Posterior vena cava (tissue), 2 donors: ENCODE measurements around the gene KRT12. TPM values are rescaled to one million over a fixed set of nuclear protein-coding genes. Genes with fewer than 3 reads are reported as not detected.
A peak's percentile ranks its signal among the peaks of the same experiment; 100 is the strongest.

Source experiments
- DNase-seq: peaks from one replicate; pipeline ENCODE4 v3.0.0-alpha.2; 2020; ENCODE audit warnings: low spot score
- intact Hi-C, 2 donors: fragments of 100-400 bp; cut with DNase I; formaldehyde crosslinking; loops; one replicate each; pipeline versions ENCODE4 v1.14.1 to v1.14.2; 2022 to 2023
- long read RNA-seq, 2 donors: library from polyadenylated mRNA; unstranded; transcript quantifications; one replicate each; pipeline ENCODE4 v2.0.0, GENCODE V29; 2020 to 2021
- total RNA-seq, 2 donors: library from RNA; stranded (reverse); fragmentation: NEBNext Ultra II Directional; extraction: Animal tissue kit (Norgen Biotek cat#: 25700); gene quantifications; one replicate each; pipeline ENCODE4 v1.2.1, GENCODE V29; 2021
- donor health status: DM: yes; HTN: yes; CAD: no.
- donor health status: DM: yes; HTN: yes; CAD: no.

KRT12 gene
- total RNA-seq = not detected
- long read RNA-seq, donor 1 = 0 reads
- long read RNA-seq, donor 2 = 0 reads

DNA sequence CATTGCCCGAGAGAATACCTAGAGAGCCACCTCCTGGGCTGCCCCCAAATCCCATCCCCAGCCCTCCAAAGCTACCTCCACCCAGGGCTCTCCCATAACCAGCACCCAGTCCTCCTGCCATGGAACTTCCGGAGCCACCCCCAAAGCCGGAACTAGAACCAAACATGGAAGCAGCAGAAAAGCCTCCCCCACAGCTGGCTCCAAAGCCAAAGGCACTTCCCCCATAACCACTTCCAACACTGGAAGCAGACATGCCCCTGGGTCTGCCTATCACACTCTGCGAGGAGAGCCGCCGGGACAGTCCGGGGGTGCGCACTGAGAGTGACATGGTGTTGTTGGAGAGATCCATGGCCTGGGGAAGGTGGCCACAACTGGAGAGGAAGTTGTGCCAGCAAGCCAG lies at the start of gene KRT12:
TSS of gene KRT12 (minus strand) at position 386 of the 400 bp plus-strand sequence. CDS start at position 349, 37 bp downstream.
- no peak for DNase-seq
- intact Hi-C loops = no loop called here

DNA sequence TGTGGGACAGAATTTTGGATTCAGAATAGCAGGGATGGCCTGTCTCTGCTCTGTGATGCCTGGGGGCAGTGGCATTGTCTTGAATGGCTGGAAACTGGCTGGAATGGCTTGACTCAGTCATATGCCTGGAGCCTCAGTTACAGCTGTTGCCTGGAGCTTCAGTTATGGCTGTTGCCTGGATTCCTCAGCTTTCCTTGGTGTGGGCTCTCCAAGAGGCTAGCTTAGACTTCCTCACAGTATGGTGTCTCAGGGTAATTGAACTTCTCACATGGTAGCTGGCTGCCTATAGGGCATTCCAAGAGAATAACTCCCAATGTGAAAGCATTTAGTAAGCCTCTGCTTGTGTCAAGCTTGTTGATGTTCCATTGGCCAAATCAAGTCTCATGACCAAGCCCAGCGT lies 49.3 kb upstream of the KRT12 start:
- intact Hi-C loops = no loop called here
- no peak for DNase-seq

DNA sequence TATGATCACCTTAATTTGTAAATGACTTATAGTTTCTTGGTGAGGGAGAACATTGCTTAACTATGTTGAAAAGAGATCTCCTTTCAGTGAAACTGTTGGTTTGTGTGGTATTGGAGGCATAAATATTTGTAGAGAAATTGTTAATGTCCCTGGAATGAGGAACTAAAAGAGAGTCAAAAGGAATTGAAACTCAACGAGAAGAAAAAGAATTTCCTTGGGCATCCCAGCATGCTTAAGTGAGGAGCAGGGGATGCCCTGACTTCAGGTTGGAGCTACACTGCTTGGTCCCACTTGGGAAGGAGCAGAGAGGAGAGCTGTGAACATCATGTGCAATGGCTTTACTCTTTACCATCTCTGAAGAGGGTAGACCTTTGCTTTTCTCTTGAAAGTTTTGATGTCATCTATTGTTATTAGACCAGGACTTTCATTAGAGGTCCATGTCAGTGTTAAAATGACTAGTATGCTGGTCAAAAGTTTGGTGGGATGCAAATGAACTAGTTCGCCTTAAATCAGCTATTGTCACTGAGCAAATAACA lies 48.8 kb upstream of the KRT12 start:
- intact Hi-C loops = no loop called here
- no peak for DNase-seq

DNA sequence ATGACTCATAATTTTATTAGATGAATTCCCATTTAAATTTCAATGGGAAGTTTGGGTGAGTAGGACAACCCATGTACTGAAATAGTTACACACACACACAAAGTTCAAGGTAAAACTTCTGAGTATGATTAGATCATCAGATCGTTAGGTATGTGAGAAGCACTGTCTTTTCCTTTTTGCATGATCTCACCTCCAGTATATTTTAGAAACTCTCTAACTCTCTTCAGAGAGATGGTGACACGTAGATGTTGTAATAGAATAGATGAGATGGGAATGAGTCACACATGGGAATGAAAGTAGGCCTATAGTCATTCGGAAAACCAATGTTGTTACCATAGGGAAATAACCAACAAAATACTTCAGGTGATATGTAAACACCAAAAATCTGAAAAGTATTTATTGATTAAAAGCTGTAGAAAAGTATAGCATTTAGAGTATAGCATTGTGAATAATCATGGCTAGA lies 48.2 kb upstream of the KRT12 start:
- no peak for DNase-seq
- intact Hi-C loops = no loop called here

DNA sequence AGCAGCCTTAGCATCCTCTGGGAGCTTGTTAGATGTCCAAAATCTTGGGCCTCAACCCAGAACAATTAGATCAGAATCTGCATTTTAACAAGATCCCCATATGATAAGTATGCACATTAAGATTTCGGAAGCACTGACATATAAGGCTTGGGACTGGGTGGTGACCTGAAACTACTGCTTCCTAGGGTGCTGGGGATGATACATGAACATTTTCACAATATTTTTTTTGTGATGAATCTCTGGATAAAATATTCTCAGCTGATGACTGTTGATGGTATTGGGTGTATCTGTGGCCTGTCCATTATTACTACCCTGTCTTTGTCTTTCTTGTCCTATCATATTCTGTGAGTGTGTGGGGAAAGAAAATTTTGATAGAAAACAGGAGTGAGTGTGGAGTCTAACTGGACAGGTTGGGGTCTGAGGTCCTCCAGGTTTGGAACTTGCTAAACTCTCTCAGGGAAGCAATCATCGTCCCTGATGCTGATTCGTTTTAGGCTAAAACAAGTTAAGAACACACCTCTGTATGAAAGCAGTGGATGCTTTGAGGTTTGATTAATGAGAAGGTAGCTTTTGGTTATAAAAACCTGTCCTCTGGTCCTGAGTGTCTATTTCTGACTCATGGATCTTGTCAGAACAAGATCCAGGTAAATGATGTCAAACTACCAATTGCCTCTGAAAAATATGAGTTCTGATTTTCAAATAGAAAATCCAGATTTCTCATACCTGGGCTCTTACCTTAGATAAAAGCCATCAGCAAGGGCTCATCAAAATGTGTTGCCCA lies 47.2 kb upstream of the KRT12 start:
- DNase-seq = no peak
- intact Hi-C loops = no loop called here

DNA sequence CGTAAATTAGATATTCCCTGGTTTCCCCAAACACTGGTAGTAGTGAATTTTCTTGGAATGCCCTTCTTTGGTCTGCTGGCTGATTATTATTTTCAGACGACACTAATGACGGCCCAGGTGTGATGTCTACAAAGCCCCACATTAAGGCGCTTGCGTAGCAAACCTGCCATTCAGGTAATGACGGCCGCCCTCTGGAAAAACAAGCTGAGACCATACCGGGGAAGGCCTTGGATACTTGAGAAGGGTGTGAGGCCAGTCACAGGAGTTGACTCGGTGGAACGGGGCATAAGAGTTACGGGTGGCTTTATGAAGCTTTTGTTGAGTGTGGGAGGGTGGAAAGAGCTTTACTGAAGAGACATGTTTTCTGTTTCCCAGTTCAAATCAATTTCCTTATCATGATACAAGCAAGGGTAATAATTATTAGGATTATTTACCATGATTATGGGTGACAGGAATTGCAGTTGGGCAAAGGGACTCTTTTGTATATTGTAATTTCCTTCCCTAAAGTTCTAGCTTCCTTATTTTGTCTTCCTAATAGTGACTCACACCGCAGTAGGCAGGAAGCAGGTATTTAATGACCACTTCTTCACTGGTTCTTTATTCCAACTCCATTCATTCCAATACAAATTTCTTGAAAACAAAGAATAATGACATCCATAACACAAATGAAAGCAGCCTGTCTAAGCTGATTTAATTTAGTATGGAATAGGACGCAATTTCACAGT lies 45.6 kb upstream of the KRT12 start:
- DNase-seq = no peak
- intact Hi-C loops = no loop called here

DNA sequence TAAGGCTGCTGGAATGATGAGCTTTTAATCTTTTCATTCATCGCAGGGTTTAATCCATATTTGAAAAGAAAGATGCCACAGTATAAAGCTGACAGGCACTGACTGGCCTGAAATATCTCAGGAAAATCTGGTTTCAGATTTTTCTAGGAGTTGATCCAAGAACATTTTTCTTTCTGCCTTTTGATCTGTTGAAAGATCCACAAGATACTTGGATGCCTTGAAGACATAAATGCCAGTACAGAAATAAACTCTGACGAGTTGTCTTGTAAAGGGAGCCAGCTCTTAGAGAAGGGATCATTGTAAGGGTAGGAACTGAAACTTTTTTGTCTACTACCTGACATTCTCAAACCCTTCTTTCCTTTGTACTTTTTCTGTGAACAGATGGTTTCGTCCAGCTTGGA lies 43.4 kb upstream of the KRT12 start:
- DNase-seq = no peak
- intact Hi-C loops = no loop called here

DNA sequence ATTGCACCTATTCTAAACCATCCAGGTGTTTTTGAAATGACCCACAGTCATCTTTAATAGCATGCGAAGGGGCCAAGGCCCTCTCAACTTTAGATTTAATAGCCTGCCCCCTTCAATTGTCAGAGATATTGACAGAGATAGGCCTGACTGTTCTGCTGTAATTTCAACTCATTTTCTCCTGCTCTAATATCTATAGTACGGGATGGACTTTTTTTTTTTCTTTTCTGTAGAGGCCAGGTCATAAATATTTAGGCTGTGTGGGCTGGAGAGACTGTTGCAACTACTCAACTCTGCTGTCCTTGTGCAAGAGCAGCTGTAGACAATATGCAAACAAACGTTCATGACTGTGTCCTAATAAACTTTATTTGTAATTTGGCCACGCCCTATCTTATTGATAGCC lies 42.7 kb upstream of the KRT12 start:
- intact Hi-C loops = loop anchor here (5.0 to 10.0 kb wide), 5 partner anchors 415 to 755 kb away; no protein-coding TSS in a partner anchor
- no peak for DNase-seq

DNA sequence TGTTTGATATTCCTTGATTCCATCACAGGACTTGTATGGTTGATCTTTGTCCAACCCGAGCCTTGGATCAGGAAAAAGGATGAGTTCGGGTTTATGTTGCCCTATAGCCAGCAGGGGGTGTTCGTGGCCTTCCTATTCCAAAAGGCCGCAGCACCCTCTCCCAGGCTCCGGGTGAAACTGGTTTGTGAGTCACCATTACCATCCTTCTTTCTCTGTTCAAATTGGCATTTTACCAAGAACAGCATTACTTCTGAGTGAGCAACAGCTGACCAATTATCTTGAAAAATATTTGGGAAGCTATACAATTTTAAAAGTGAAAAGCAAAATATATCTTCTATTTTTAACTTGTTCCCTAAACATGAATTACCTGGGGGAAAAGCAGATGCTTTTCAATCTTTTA lies 42.3 kb upstream of the KRT12 start:
- peak; percentile 92 for DNase-seq
- intact Hi-C loops = loop anchor here (5.0 to 10.0 kb wide), 5 partner anchors 415 to 755 kb away; no protein-coding TSS in a partner anchor

DNA sequence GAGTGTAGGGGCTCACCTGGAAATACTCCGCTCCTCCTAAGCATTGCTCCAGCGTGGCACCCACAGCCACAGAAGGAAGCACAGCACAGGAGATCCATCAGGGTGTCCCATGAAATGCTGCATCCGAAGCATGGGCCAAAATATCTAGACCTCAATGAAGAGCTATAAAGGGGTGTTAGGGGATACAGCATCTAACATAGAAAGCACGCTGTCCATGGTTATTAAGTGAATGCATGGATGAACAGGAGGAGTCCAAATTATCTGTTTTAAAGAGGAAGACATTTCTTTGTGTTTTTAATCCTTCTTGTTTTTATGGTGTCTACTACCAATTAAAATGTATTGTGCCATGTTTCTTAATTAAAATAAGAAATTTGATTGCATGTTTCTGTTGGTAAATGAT lies 39.6 kb upstream of the KRT12 start:
- intact Hi-C loops = loop anchor here (5.0 to 10.0 kb wide), 5 partner anchors 418 to 758 kb away; no protein-coding TSS in a partner anchor
- DNase-seq = no peak

DNA sequence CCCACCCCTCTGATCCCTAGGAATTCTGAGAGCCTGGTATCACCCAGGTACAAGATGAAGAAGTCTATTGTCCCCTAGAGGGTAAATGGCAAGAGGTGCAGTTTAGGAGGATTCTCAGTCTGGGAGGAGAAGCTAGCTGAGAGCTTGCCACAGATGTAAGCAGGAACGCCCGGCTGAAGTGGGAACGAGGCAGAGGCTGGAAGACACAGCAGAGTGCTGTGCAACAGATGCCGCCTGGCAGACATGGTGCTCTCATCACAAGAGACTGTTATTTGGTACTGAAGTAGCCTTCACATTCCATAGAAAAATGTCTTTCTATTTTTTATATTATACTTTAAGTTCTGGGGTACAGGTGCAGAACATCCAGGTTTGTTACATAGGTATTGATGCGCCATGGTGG lies 38.3 kb upstream of the KRT12 start:
- intact Hi-C loops = loop anchor here (5.0 to 10.0 kb wide), 5 partner anchors 419 to 759 kb away; no protein-coding TSS in a partner anchor

DNA sequence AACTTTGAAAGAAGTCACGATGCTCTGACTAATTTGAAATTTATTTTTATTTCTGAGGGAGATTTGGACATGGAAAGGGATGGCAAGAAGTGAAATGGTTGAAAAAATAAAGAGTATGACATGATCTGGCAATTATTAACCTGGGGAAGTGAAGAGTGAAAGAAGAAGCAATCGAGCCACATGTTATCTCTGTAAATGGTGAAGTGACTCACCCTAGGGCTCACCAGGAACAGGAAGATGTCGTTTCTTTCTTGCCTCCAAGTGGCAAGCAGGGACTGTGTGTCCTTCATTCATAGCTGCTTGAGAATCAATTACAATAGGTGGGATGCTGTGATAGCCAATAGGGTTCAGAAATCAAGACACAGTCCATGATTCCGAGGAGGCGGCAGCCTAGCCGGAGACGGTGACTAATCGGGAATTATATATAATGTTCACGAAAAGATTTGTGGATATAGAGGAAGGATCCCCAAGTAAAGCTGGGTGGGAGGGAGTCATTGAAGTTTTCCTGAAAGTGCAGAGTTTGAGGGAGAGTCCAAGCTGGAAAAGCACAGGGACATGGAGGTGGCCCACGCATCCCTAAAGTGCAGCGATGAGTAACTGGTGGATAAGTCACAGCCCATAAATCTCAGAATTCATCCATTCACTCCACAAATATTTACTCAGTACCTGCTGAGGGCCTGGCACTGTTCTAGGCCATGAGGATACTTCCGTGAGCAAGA lies 36.3 kb upstream of the KRT12 start:
- intact Hi-C loops = loop anchor here (10.0 kb wide), 3 partner anchors 422 to 762 kb away; no protein-coding TSS in a partner anchor
- no peak for DNase-seq

More for the DNA sequence above, 38.3 kb upstream of the KRT12 start:
- no peak for DNase-seq

DNA sequence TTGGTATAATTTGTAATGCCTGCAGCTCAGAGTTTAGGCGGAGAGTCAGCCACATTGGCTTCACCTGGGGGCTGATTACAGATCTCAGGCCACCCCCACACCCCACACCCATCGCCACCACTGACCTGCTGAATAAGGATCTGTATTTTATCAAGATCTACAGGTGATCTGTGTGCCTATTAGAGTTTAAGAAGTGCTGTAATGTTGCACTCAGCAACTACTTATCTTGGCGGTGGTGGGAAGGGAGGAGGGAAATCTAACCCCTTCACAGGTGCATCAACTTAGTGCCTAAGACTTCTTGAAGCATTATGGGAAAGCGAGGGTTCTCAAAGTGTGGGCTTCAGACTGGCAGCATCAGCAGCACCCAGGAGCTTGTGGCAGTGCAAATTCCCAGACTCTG lies 35.5 kb upstream of the KRT12 start:
- DNase-seq = no peak
- intact Hi-C loops = loop anchor here (10.0 kb wide), 3 partner anchors 422 to 762 kb away; no protein-coding TSS in a partner anchor

DNA sequence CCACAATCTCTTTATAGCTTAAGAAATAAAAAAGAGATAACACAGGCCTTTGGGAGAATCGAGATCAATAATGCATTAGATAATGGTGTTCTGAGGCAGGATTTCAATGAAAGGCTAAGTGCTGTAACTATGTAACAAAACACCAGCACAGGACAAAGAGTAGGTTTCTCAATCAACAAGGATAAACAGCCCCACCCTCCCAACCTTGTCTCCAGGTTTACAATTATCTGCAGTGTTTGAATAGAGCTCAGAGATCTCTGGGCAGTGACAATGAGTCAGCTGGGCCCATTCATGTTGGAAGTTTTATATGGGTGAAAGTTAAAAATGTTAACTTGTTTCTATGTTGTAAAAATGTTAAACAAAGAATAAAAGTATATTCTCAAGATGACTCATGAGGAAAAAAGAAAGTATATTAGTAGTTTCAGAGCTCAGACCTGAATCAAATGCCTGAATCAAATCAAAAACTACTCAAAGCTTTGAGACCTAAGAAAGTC lies 35.0 kb upstream of the KRT12 start:
- no peak for DNase-seq
- intact Hi-C loops = loop anchor here (10.0 kb wide), 3 partner anchors 423 to 763 kb away; no protein-coding TSS in a partner anchor

DNA sequence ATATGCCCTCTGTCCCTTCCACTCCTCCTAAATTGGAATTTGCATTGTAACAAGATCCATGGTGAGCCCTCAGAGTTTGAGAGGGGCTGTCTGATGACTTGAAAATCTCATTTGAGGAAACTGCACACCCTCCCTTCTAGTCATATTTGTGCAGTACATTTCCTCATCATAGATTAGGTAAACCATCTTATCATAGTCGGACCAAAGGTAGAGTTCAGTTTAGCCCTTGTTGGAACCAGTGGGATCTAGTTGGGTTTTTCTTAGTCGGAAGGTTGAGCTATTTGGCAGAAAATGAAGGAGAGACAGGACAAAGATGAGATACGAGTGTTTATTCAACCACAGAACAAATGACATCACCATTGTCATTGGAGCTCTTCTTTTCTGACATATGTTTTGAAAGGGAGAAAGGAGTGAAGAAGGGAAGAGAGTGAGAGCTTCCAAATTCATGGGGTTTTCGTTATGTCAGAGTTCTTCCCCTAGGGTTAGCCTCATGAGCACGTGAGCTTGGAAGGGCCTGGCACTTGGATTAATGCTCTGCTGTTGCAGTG lies 33.9 kb upstream of the KRT12 start:
- intact Hi-C loops = loop anchor here (10.0 kb wide), 3 partner anchors 424 to 764 kb away; no protein-coding TSS in a partner anchor
- DNase-seq = no peak

DNA sequence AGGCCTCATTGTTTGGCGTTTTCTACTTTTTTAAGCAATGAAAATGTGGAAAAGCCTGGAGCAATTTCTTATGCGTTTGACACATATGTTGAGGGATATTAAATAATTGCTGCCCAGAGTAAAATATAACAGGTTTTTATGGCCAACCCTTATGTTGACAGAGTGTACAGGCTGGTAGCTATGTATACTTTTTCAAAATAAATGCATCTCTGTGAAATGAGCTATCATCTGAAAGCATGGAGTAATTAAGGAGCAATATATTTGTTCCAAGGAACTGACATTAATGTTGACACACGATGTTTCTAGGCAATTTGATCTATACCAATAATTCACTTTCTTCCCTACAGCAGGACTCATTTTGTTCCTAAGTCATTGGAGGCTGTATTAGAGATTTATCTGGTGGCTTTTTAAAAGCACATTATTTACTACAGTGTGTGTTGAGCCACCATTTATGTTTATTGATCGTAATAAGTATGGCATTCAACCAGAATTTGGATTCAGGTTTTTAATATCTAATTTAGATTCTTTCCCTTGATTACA lies 30.0 kb upstream of the KRT12 start:
- DNase-seq = no peak
- intact Hi-C loops = no loop called here

DNA sequence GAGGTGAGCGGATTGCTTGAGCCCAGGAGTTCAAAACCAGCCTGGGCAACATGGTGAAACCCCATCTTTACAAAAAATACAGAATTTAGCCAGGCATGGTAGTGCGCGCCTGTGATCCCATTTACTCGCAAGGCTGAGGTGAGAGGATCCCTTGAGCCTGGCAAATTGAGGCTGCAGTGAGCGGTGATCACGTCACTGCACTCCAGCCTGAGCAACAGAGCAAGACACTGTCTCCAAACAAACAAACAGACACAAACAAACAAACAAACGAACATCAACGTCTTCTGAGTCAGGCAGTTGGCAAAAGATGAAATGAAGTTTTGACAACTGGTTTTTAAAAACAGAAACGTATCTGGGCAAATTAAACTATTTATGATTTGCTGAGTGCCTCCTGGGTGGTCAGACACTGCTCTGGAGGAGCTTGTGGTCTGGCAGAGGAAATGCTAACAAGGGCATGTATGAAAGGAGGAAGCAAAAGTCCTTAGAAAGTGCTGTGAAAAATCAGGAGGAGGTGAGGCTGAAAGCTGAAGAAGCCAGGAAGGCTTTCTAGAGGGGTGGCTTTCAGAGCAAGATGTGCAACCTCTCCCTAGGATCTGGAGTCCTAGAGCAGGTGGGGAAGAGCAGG lies 28.2 kb upstream of the KRT12 start:
- no peak for DNase-seq
- intact Hi-C loops = no loop called here

DNA sequence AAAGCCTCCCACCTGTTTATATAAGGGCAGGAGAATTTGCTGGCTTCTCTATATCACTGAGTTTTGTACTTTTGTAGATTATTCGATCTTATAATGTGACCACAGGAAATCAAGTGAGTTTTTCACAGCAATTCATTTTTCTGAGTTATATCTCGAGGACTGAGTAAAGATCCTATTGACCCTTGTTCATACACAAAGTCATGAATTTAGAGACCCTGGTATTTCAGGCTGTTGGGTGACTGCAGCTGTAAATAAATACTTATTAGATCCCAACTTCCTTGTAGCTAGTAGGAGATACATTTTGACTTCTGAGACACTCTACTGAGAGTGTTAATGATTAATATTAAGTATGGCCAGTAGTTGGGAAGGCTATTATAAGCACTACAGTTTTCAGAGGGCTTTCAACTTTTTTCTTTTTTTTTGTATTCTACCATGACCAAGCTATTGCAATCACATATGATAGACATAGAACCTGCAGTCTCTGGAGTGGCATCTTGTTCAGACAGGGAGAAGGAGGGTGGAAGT lies 21.2 kb upstream of the KRT12 start:
- intact Hi-C loops = no loop called here
- DNase-seq = no peak
